PC-9 (cell line): ENCODE measurements around the gene ID2. TPM values are rescaled to one million over a fixed set of nuclear protein-coding genes. Genes with fewer than 3 reads are reported as not detected.

Source experiments
- BruUV-seq: library from RNA; stranded (reverse); fragments of 400-500 nt; replicated peaks from 2 replicates; lab custom pipeline; 2021; lab: Mats Ljungman, UMichigan
- CTCF ChIA-PET: fragments of 300-600 bp; sonication (Branson Sonifier 250); formaldehyde crosslinking; loops from one replicate; lab custom pipeline; 2022; ENCODE audit warnings: antibody characterized with exemption; lab: Charles Lee
- POLR2A ChIA-PET: fragments of 300-600 bp; sonication (Branson Sonifier 250); formaldehyde crosslinking; loops from one replicate; lab custom pipeline; 2022; ENCODE audit warnings: antibody characterized with exemption; ENCODE audit not compliant: unreplicated experiment; lab: Charles Lee
- DNase-seq, 2 experiments: peaks; one replicate each; pipeline versions ENCODE4 v3.0.0 to v3.0.0-alpha.2; 2015 to 2022; ENCODE audit warnings: mixed read lengths in 1 of 2
- H2AFZ ChIP-seq: fragments of 200-600 bp; sonication (generic); 2 replicates; pipeline ENCODE4 v1.8.1; 2017; ENCODE audit warnings: antibody characterized with exemption
- H3F3A ChIP-seq: fragments of 200-600 bp; sonication (generic); 2 replicates; pipeline ENCODE4 v1.8.1; 2017; ENCODE audit warnings: antibody characterized with exemption, mild to moderate bottlenecking, low read depth; ENCODE audit not compliant: insufficient read depth
- H3K27ac ChIP-seq: fragments of 200-600 bp; sonication (generic); 2 replicates; pipeline ENCODE4 v1.6.1; 2016; ENCODE audit warnings: mixed run types
- H3K27me3 ChIP-seq: fragments of 200-600 bp; sonication (generic); 2 replicates; pipeline ENCODE4 v1.6.1; 2016; ENCODE audit warnings: low read depth, mixed run types; ENCODE audit not compliant: insufficient read depth
- H3K36me3 ChIP-seq: fragments of 200-600 bp; sonication (generic); 2 replicates; pipeline ENCODE4 v1.6.1; 2016; ENCODE audit warnings: low read depth, mixed run types
- H3K4me1 ChIP-seq: fragments of 200-600 bp; sonication (generic); replicated peaks from 2 replicates; pipeline ENCODE4 v1.6.1; 2016; ENCODE audit warnings: mixed run types; ENCODE audit not compliant: insufficient read depth
- H3K4me2 ChIP-seq: fragments of 200-600 bp; sonication (generic); 2 replicates; pipeline ENCODE4 v1.6.1; 2017; ENCODE audit warnings: mixed run types
- H3K4me3 ChIP-seq: fragments of 200-600 bp; sonication (generic); 2 replicates; pipeline ENCODE4 v1.6.1; 2016; ENCODE audit warnings: mixed run types
- H3K79me2 ChIP-seq: fragments of 200-600 bp; sonication (generic); 2 replicates; pipeline ENCODE4 v1.6.1; 2017; ENCODE audit warnings: low read depth, mixed run types
- H3K9me2 ChIP-seq: fragments of 200-600 bp; sonication (generic); 2 replicates; pipeline ENCODE4 v1.8.1; 2017; ENCODE audit warnings: mild to moderate bottlenecking; ENCODE audit not compliant: insufficient read depth
- H3K9me3 ChIP-seq: fragments of 200-600 bp; sonication (generic); 2 replicates; pipeline ENCODE4 v1.8.1; 2016; ENCODE audit warnings: low read depth; ENCODE audit not compliant: insufficient read depth
- H4K20me1 ChIP-seq: fragments of 200-600 bp; sonication (generic); 2 replicates; pipeline ENCODE4 v1.8.1; 2017; ENCODE audit not compliant: insufficient read depth
- CTCF ChIP-seq: fragments of 200-600 bp; sonication (generic); conservative IDR thresholded peaks from 2 replicates; pipeline ENCODE4 v1.6.1; 2017; ENCODE audit warnings: mixed run types, antibody characterized with exemption, mild to moderate bottlenecking, moderate library complexity
- EZH2 ChIP-seq: fragments of 200-600 bp; sonication (generic); IDR thresholded peaks from 2 replicates; pipeline ENCODE4 v1.8.0; 2017; ENCODE audit warnings: antibody characterized with exemption, low read depth
- intact Hi-C: fragments of 100-400 bp; cut with micrococcal nuclease; formaldehyde crosslinking; loops from one replicate; pipeline ENCODE4 v1.10.0; 2022; ENCODE audit not compliant: unreplicated experiment
- total RNA-seq: library from RNA; stranded (reverse); gene quantifications from 2 replicates; pipeline ENCODE4 v1.2.3, GENCODE V29; 2021

The ID2 gene
- total RNA-seq, 1 experiment from 2014 or later: 0.61 TPM

DNA sequence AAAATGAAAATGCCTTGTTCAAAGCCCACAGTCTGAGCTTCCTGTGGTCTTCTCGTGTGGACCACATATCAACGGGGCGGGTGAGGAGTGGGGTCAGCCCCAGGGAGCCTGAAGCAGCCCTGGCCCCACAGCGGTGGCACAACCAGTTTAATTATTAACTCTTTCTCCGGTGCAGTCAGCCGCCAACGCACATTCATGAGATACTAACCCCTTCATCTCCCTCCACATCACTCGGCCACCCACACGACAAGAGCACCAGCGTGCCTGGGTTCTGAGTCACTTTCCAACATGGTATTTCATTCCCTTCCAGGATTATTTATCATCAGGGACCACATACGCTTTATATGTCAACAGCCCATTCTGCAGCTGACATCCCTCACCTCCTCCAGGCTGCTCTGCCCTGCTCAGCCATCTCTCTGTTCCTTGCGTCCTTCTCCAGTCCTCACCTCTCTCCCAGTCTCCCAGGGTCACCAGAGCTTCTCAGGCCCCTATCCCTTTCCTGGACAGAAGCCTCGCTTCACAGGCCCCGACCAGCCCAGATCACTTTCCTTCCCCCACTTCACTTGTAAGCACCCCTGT is 48.0 kb upstream of the ID2 start:
- ChIA-PET POLR2A (no interaction called here), CTCF (no interaction called here)
- H3K4me2 ChIP-seq: no peak overlapping the region
- H3K4me1 ChIP-seq: no peaks in the 10 kb centered on the region
- no peaks in the 10 kb centered on the region for H3F3A ChIP-seq
- H3K79me2 ChIP-seq: no peaks in the 10 kb centered on the region
- no peak for DNase-seq
- no peaks in the 10 kb centered on the region for H3K9me3 ChIP-seq
- no peak overlapping the region for H2AFZ ChIP-seq
- no peak overlapping the region for H3K4me3 ChIP-seq
- H3K27ac ChIP-seq: no peak overlapping the region
- no peaks in the 10 kb centered on the region for H4K20me1 ChIP-seq
- intact Hi-C loops: no loop called here
- H3K9me2 ChIP-seq: no peaks in the 10 kb centered on the region
- no peaks in the 10 kb centered on the region for H3K36me3 ChIP-seq
- no TSS peak for BruUV-seq
- peaks cover 94% of the 10 kb centered on the region for H3K27me3 ChIP-seq
- no peak for TF ChIP-seq CTCF
- TF ChIP-seq EZH2: no peak

DNA sequence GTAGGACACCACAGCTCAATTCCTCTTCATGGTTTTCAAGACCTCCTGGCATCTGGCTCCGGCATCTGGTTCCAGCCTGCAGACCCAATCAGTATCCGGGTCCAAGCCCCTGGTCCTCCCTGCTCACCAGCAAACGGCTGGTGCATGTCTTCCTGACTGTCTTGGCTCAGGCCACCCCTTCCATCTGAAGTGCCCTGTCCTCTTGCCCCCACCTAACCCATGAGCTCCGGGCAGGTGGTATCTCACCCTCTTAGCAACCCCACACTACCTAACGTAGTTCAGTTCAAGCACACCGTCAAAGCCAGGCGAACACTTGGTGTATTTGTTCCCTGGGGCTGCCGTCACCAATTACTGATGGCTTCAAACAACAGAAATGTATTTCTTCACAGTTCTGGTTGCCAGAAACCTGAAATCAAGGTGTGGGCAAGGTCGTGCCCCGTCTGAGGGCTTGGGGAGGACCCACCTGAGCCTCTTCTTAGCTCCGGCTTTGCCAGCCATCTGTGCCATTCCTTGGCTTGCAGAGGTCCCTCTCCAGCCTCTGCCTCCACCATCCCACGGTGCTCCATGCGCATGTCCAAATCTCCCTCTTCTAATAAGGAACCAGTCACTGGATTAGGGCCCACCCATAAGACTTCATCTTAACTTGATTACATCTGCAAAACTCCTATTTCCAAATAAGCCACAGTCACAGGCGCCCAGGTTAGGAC is 47.2 kb upstream of the ID2 start:
- H3K27ac ChIP-seq: no peak overlapping the region

DNA sequence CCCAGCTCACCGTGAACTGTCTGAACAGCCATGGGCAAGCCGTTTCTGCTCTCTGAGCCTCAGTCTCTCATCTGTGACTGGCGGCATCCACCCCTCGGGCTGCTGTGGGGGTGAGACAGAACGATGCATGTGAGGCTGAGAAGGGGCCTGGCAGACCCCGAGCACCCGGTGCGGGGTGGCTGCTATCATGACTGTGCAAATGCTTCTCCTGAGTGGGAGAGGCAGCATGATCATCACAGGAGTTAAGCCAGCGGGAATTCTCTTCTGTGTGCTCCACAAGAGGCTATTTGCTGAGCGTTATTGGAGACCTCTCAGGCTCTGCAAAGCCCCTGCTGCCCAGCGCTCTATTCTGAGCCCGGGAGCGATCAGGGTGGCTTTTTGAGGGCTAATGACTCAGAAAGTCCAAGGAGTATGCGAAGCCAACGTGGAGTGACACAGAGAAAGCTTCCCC is 45.8 kb upstream of the ID2 start:
- no peaks in the 10 kb centered on the region for H3F3A ChIP-seq
- intact Hi-C loops: no loop called here
- no peak overlapping the region for H2AFZ ChIP-seq
- TF ChIP-seq CTCF: no peak
- no peak for TF ChIP-seq EZH2
- H3K27me3 ChIP-seq: peaks cover 98% of the 10 kb centered on the region
- CTCF ChIA-PET: no interaction called here
- H4K20me1 ChIP-seq: no peaks in the 10 kb centered on the region; the same call in 1 of the 2 replicates
- no peak for DNase-seq
- H3K27ac ChIP-seq: no peak overlapping the region
- no peaks in the 10 kb centered on the region for H3K36me3 ChIP-seq
- H3K4me1 ChIP-seq: no peaks in the 10 kb centered on the region
- H3K9me3 ChIP-seq: no peaks in the 10 kb centered on the region
- no TSS peak for BruUV-seq
- POLR2A ChIA-PET: no interaction called here
- no peak overlapping the region for H3K4me3 ChIP-seq
- H3K9me2 ChIP-seq: no peaks in the 10 kb centered on the region
- no peaks in the 10 kb centered on the region for H3K79me2 ChIP-seq
- no peak overlapping the region for H3K4me2 ChIP-seq

More for the DNA sequence above, 47.2 kb upstream of the ID2 start:
- H3K9me2 ChIP-seq: no peaks in the 10 kb centered on the region
- no peaks in the 10 kb centered on the region for H3K9me3 ChIP-seq
- intact Hi-C loops: no loop called here
- CTCF ChIA-PET: no interaction called here
- H3K4me3 ChIP-seq: no peak overlapping the region
- no peaks in the 10 kb centered on the region for H4K20me1 ChIP-seq
- POLR2A ChIA-PET: no interaction called here
- peaks cover 96% of the 10 kb centered on the region for H3K27me3 ChIP-seq
- no peaks in the 10 kb centered on the region for H3F3A ChIP-seq
- no TSS peak for BruUV-seq
- H3K36me3 ChIP-seq: no peaks in the 10 kb centered on the region
- H2AFZ ChIP-seq: no peak overlapping the region
- TF ChIP-seq EZH2: no peak
- no peak for TF ChIP-seq CTCF
- no peak overlapping the region for H3K4me2 ChIP-seq
- DNase-seq: no peak
- H3K4me1 ChIP-seq: no peaks in the 10 kb centered on the region
- no peaks in the 10 kb centered on the region for H3K79me2 ChIP-seq
